GM23338 (cell line): ENCODE measurements around the gene RPS15. TPM values are rescaled to one million over a fixed set of nuclear protein-coding genes. Genes with fewer than 3 reads are reported as not detected.

Experiments used
- ATAC-seq: fragments of 200-7000 bp; cut with Tn5 transposase; 3 replicates; pipeline ENCODE4 v1.9.1; 2020
- DNase-seq: peaks from one replicate; pipeline ENCODE4 v3.0.0-alpha.2; 2015; ENCODE audit warnings: low spot score
- H2AFZ ChIP-seq: fragments of 200-600 bp; sonication (generic); 2 replicates; pipeline ENCODE4 v1.8.0; 2016; ENCODE audit warnings: antibody characterized with exemption, mild to moderate bottlenecking, moderate library complexity
- H3F3A ChIP-seq: fragments of 200-600 bp; sonication (generic); replicated peaks from 2 replicates; pipeline ENCODE4 v1.8.0; 2017; ENCODE audit warnings: antibody characterized with exemption, mixed run types, low read depth
- H3K27ac ChIP-seq: fragments of 200-600 bp; sonication (generic); 2 replicates; pipeline ENCODE4 v1.6.1; 2016; ENCODE audit warnings: low read depth
- H3K27me3 ChIP-seq: fragments of 200-600 bp; sonication (generic); 2 replicates; pipeline ENCODE4 v1.8.0; 2016; ENCODE audit warnings: mild to moderate bottlenecking, mixed run types, moderate library complexity; ENCODE audit not compliant: insufficient read depth
- H3K36me3 ChIP-seq: fragments of 200-600 bp; sonication (generic); 2 replicates; pipeline ENCODE4 v1.8.0; 2016; ENCODE audit warnings: mild to moderate bottlenecking; ENCODE audit not compliant: insufficient read depth
- H3K4me1 ChIP-seq: fragments of 200-600 bp; sonication (generic); 2 replicates; pipeline ENCODE4 v1.8.0; 2016; ENCODE audit warnings: mild to moderate bottlenecking, moderate library complexity; ENCODE audit not compliant: insufficient read depth
- H3K4me2 ChIP-seq: fragments of 200-600 bp; sonication (generic); 2 replicates; pipeline ENCODE4 v1.7.1; 2017; ENCODE audit warnings: mixed run types
- H3K4me3 ChIP-seq: fragments of 200-600 bp; sonication (generic); 2 replicates; pipeline ENCODE4 v1.6.1; 2016; ENCODE audit warnings: mixed run types
- H3K79me2 ChIP-seq: fragments of 200-600 bp; sonication (generic); replicated peaks from 2 replicates; pipeline ENCODE4 v1.8.0; 2017; ENCODE audit warnings: mild to moderate bottlenecking; ENCODE audit not compliant: insufficient read depth
- H3K9me2 ChIP-seq: fragments of 200-600 bp; sonication (generic); 2 replicates; pipeline ENCODE4 v1.8.0; 2017; ENCODE audit not compliant: insufficient read depth
- H4K20me1 ChIP-seq: fragments of 200-600 bp; sonication (generic); replicated peaks from 2 replicates; pipeline ENCODE4 v1.8.0; 2017; ENCODE audit warnings: mild to moderate bottlenecking; ENCODE audit not compliant: insufficient read depth
- H3K27ac Mint-ChIP-seq: 2 replicates; pipeline ENCODE4 v1.8.0; 2020; ENCODE audit warnings: inconsistent platforms, mild to moderate bottlenecking, moderate library complexity, mixed read lengths
- H3K27me3 Mint-ChIP-seq: 3 replicates; pipeline ENCODE4 v1.8.0; 2022; ENCODE audit warnings: low read depth, mild to moderate bottlenecking, moderate library complexity, mixed read lengths, inconsistent platforms; ENCODE audit not compliant: insufficient read depth, poor library complexity
- H3K36me3 Mint-ChIP-seq: 3 replicates; pipeline ENCODE4 v1.8.0; 2021; ENCODE audit warnings: low read depth, mild to moderate bottlenecking, inconsistent platforms, moderate library complexity, mixed read lengths
- H3K4me1 Mint-ChIP-seq: 3 replicates; pipeline ENCODE4 v1.8.0; 2020; ENCODE audit warnings: mild to moderate bottlenecking, inconsistent platforms, mixed read lengths
- H3K4me3 Mint-ChIP-seq: 3 replicates; pipeline ENCODE4 v1.8.0; 2021; ENCODE audit warnings: moderate library complexity, mild to moderate bottlenecking, inconsistent platforms, mixed read lengths
- H3K9me3 Mint-ChIP-seq: 3 replicates; pipeline ENCODE4 v1.8.0; 2020; ENCODE audit warnings: moderate library complexity, mild to moderate bottlenecking, inconsistent platforms, mixed read lengths
- EZH2 ChIP-seq: fragments of 200-600 bp; sonication (generic); IDR thresholded peaks from one replicate; pipeline ENCODE4 v1.8.0; 2017; ENCODE audit warnings: antibody characterized with exemption, mild to moderate bottlenecking, low read depth; ENCODE audit not compliant: unreplicated experiment
- EZH2phosphoT487 ChIP-seq: fragments of 200-600 bp; sonication (generic); IDR thresholded peaks from one replicate; pipeline ENCODE4 v1.8.1; 2018; ENCODE audit warnings: antibody characterized with exemption; ENCODE audit not compliant: unreplicated experiment
- NANOG ChIP-seq: IDR thresholded peaks from 2 replicates; pipeline ENCODE4 v1.6.1; 2016; ENCODE audit warnings: antibody characterized with exemption, borderline replicate concordance
- POLR2AphosphoS5 ChIP-seq: IDR thresholded peaks from 2 replicates; pipeline ENCODE4 v1.6.1; 2016; ENCODE audit warnings: antibody characterized with exemption, low read depth
- ZNF114 ChIP-seq: fragments of 250-450 bp; sonication (Bioruptor Pico); IDR thresholded peaks from 2 replicates; pipeline ENCODE4 v1.5.0; 2020; ENCODE audit warnings: mild to moderate bottlenecking, moderate library complexity
- polyA plus RNA-seq: library from polyadenylated mRNA; unstranded; fragments of >200 nt; fragmentation: Nextera tagmentation; extraction: Ambion mirVana; gene quantifications from 2 replicates; pipeline ENCODE4 v1.2.1, GENCODE V29; 2016
- total RNA-seq: library from RNA; depleted of rRNA; stranded (reverse); fragments of >200 nt; shearing (Covaris generic); gene quantifications from 2 replicates; pipeline ENCODE4 v1.2.3, GENCODE V29; 2014
- TF ChIP-seq, protein P1 (sequence below): fragments of 250-450 bp; sonication (Bioruptor Pico); IDR thresholded peaks from 2 replicates; pipeline ENCODE4 v1.5.0; 2020; ENCODE audit warnings: mild to moderate bottlenecking, moderate library complexity
- TF ChIP-seq, protein P2 (sequence below), 2 experiments: fragments of 200-600 bp in 1 of 2; sonication (generic) in 1 of 2; conservative IDR thresholded peaks; 2 replicates each; pipeline versions ENCODE4 v1.5.1 to v1.6.1; 2016 to 2017; ENCODE audit warnings: antibody characterized with exemption in 2 of 2, low read depth in 2 of 2, mild to moderate bottlenecking in 2 of 2, moderate library complexity in 1 of 2

RPS15 gene
- total and polyA plus RNA-seq, 2 experiments from 2014 or later: 2,953 to 3,861 TPM

- TF ChIP-seq, protein P1, sequence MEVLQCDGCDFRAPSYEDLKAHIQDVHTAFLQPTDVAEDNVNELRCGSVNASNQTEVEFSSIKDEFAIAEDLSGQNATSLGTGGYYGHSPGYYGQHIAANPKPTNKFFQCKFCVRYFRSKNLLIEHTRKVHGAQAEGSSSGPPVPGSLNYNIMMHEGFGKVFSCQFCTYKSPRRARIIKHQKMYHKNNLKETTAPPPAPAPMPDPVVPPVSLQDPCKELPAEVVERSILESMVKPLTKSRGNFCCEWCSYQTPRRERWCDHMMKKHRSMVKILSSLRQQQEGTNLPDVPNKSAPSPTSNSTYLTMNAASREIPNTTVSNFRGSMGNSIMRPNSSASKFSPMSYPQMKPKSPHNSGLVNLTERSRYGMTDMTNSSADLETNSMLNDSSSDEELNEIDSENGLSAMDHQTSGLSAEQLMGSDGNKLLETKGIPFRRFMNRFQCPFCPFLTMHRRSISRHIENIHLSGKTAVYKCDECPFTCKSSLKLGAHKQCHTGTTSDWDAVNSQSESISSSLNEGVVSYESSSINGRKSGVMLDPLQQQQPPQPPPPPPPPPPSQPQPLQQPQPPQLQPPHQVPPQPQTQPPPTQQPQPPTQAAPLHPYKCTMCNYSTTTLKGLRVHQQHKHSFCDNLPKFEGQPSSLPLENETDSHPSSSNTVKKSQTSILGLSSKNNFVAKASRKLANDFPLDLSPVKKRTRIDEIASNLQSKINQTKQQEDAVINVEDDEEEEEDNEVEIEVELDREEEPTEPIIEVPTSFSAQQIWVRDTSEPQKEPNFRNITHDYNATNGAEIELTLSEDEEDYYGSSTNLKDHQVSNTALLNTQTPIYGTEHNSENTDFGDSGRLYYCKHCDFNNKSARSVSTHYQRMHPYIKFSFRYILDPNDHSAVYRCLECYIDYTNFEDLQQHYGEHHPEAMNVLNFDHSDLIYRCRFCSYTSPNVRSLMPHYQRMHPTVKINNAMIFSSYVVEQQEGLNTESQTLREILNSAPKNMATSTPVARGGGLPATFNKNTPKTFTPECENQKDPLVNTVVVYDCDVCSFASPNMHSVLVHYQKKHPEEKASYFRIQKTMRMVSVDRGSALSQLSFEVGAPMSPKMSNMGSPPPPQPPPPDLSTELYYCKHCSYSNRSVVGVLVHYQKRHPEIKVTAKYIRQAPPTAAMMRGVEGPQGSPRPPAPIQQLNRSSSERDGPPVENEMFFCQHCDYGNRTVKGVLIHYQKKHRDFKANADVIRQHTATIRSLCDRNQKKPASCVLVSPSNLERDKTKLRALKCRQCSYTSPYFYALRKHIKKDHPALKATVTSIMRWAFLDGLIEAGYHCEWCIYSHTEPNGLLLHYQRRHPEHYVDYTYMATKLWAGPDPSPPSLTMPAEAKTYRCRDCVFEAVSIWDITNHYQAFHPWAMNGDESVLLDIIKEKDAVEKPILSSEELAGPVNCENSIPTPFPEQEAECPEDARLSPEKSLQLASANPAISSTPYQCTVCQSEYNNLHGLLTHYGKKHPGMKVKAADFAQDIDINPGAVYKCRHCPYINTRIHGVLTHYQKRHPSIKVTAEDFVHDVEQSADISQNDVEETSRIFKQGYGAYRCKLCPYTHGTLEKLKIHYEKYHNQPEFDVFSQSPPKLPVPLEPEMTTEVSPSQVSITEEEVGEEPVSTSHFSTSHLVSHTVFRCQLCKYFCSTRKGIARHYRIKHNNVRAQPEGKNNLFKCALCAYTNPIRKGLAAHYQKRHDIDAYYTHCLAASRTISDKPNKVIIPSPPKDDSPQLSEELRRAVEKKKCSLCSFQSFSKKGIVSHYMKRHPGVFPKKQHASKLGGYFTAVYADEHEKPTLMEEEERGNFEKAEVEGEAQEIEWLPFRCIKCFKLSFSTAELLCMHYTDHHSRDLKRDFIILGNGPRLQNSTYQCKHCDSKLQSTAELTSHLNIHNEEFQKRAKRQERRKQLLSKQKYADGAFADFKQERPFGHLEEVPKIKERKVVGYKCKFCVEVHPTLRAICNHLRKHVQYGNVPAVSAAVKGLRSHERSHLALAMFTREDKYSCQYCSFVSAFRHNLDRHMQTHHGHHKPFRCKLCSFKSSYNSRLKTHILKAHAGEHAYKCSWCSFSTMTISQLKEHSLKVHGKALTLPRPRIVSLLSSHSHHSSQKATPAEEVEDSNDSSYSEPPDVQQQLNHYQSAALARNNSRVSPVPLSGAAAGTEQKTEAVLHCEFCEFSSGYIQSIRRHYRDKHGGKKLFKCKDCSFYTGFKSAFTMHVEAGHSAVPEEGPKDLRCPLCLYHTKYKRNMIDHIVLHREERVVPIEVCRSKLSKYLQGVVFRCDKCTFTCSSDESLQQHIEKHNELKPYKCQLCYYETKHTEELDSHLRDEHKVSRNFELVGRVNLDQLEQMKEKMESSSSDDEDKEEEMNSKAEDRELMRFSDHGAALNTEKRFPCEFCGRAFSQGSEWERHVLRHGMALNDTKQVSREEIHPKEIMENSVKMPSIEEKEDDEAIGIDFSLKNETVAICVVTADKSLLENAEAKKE: no peak
- no peak for TF ChIP-seq ZNF114 (CRISPR knock-in tag)
- TF ChIP-seq EZH2phosphoT487: no peak
- TF ChIP-seq, protein P2, sequence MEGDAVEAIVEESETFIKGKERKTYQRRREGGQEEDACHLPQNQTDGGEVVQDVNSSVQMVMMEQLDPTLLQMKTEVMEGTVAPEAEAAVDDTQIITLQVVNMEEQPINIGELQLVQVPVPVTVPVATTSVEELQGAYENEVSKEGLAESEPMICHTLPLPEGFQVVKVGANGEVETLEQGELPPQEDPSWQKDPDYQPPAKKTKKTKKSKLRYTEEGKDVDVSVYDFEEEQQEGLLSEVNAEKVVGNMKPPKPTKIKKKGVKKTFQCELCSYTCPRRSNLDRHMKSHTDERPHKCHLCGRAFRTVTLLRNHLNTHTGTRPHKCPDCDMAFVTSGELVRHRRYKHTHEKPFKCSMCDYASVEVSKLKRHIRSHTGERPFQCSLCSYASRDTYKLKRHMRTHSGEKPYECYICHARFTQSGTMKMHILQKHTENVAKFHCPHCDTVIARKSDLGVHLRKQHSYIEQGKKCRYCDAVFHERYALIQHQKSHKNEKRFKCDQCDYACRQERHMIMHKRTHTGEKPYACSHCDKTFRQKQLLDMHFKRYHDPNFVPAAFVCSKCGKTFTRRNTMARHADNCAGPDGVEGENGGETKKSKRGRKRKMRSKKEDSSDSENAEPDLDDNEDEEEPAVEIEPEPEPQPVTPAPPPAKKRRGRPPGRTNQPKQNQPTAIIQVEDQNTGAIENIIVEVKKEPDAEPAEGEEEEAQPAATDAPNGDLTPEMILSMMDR (conservative IDR thresholded peaks at IDR 0.05; ENCODE audit: low read depth in 2 of 2): no peak
- no peak for TF ChIP-seq EZH2
Measured at GRCh38 chr19:1399079-1399478, 39.1 kb upstream of the RPS15 start (continued).

DNA sequence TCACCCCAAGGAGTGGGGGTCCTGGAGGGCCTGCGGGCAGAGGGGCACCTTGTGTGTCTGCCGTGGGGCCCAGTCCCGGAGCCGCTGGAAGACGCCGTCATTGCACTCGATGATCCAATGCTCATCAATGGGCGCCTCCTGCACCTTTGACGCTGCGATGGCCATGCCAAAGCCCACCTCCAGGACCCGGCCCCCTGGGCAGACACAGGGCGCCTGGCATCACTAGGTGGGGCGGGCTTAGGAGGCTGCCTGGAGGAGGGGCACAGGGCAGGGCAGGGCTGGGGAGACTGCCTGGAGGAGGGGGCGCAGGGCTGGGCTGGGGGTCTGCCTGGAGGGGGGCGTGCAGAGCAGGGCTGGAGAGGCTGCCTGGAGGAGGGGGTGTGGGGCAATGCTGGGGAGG is 38.5 kb upstream of the RPS15 start:
- H3K27ac Mint-ChIP-seq: no peak overlapping the region

More for the DNA sequence above, 38.5 kb upstream of the RPS15 start:
- peaks cover 6% of the 10 kb centered on the region; the same call in 1 of the 2 replicates for H3K27me3 ChIP-seq
- no peak overlapping the region for H3K27ac ChIP-seq
- no peaks in the 10 kb centered on the region for H3K9me2 ChIP-seq
- DNase-seq (no peak), ATAC-seq (no peak)
- no peak overlapping the region for H3K4me2 ChIP-seq
- H3F3A ChIP-seq: peaks cover 4% of the 10 kb centered on the region; the same call in 1 of the 2 replicates
- H3K36me3 ChIP-seq: no peaks in the 10 kb centered on the region
- TF ChIP-seq POLR2AphosphoS5 (no peak), EZH2phosphoT487 (no peak), EZH2 (no peak), NANOG (no peak), ZNF114 (CRISPR knock-in tag) (no peak)
- TF ChIP-seq, protein P1: no peak
- Mint-ChIP-seq H3K27me3 (peaks cover 8% of the 10 kb centered on the region), H3K36me3 (no peaks in the 10 kb centered on the region; the same call in 2 of the 3 replicates), H3K4me1 (peaks cover 6% of the 10 kb centered on the region; the same call in 2 of the 3 replicates), H3K9me3 (no peaks in the 10 kb centered on the region), H3K4me3 (no peak overlapping the region)
- no peaks in the 10 kb centered on the region; the same call in 1 of the 2 replicates for H4K20me1 ChIP-seq
- no peak overlapping the region for H3K4me3 ChIP-seq
- H3K4me1 ChIP-seq: 0 out of 2 replicates have a peak, but pooled peaks cover 5% of the 10 kb centered on the region
- no peak overlapping the region for H2AFZ ChIP-seq
- H3K79me2 ChIP-seq: no peaks in the 10 kb centered on the region
